HCT116 (cell line): ENCODE measurements around the gene LRP1B. TPM values are rescaled to one million over a fixed set of nuclear protein-coding genes. Genes with fewer than 3 reads are reported as not detected.

Experiments used
- ATAC-seq: fragments of 200-7000 bp; cut with Tn5 transposase; 2 replicates; pipeline ENCODE4 v1.9.1; 2020; ENCODE audit warnings: mild to moderate bottlenecking, moderate library complexity
- BruUV-seq: library from RNA; stranded (reverse); fragments of 400-500 nt; replicated peaks from 2 replicates; lab custom pipeline; 2021; lab: Mats Ljungman, UMichigan
- CTCF ChIA-PET: fragments of 300-600 bp; sonication (Branson Sonifier 250); formaldehyde crosslinking; loops from one replicate; lab custom pipeline; 2021; ENCODE audit warnings: antibody characterized with exemption; lab: Charles Lee
- POLR2A ChIA-PET: fragments of 300-600, 350-600 bp; sonication (Branson Sonifier 250); formaldehyde crosslinking; loops from one replicate; lab custom pipeline; 2021; ENCODE audit warnings: antibody characterized with exemption; lab: Charles Lee
- RAD21 ChIA-PET, 2 experiments: fragments of 300-600 bp; sonication (Branson Sonifier 250); formaldehyde crosslinking; loops; one replicate each; lab custom pipeline; 2023; ENCODE audit warnings: low total read pairs in 2 of 2; ENCODE audit not compliant: uncharacterized antibody in 2 of 2, unreplicated experiment in 2 of 2, low non-redundant PET in 1 of 2; lab: Charles Lee
- DNase-seq: peaks from one replicate; pipeline ENCODE4 v3.0.0-alpha.2; 2010; ENCODE audit warnings: low read depth, low spot score
- H2AFZ ChIP-seq: fragments of 200-600 bp; shearing (Covaris generic), sonication (generic); 2 replicates; pipeline ENCODE4 v1.6.1; 2017; ENCODE audit warnings: low read depth, mixed run types, mixed read lengths, antibody characterized with exemption, low read length; ENCODE audit not compliant: poor library complexity, severe bottlenecking
- H3K27ac ChIP-seq: 2 replicates; pipeline ENCODE4 v1.5.1; 2012; ENCODE audit warnings: low read depth, low read length
- H3K27me3 ChIP-seq: fragments of 200-600 bp; sonication (generic); 2 replicates; pipeline ENCODE4 v1.6.1; 2016; ENCODE audit warnings: mixed run types, low read length, mixed read lengths; ENCODE audit not compliant: insufficient read depth
- H3K36me3 ChIP-seq, 2 experiments: fragments of 200-500 bp in 1 of 2; fragments of 200-600 bp in 1 of 2; sonication (Bioruptor generic) in 1 of 2; sonication (generic) in 1 of 2; 2 replicates each; pipeline versions ENCODE4 v1.5.1 to v1.6.1; 2014 to 2016; ENCODE audit warnings: low read length in 2 of 2, inconsistent platforms in 1 of 2, mixed read lengths in 1 of 2, mixed run types in 1 of 2; ENCODE audit not compliant: insufficient read depth in 2 of 2, control insufficient read depth in 1 of 2
- H3K4me1 ChIP-seq, 2 experiments: fragments of 200-600 bp in 1 of 2; sonication (generic) in 1 of 2; 2 replicates each; pipeline versions ENCODE4 v1.5.1 to v1.6.1; 2012 to 2017; ENCODE audit warnings: low read length in 2 of 2, inconsistent platforms in 1 of 2, mild to moderate bottlenecking in 1 of 2, mixed read lengths in 1 of 2, mixed run types in 1 of 2, moderate library complexity in 1 of 2; ENCODE audit not compliant: insufficient read depth in 2 of 2, control insufficient read depth in 1 of 2
- H3K4me2 ChIP-seq: fragments of 200-600 bp; sonication (generic); 2 replicates; pipeline ENCODE4 v1.6.1; 2017; ENCODE audit warnings: mixed run types, low read length, mixed read lengths
- H3K4me3 ChIP-seq, 2 experiments: fragments of 200-600 bp in 1 of 2; sonication (generic) in 1 of 2; replicated peaks in 1 of 2; 2 replicates each; pipeline ENCODE4 v1.5.1; 2011 to 2016; ENCODE audit warnings: low read length in 2 of 2, control low read depth in 1 of 2, low read depth in 1 of 2, mild to moderate bottlenecking in 1 of 2, mixed read lengths in 1 of 2, mixed run types in 1 of 2
- H3K79me2 ChIP-seq: fragments of 200-600 bp; sonication (generic); 2 replicates; pipeline ENCODE4 v1.6.1; 2017; ENCODE audit warnings: mild to moderate bottlenecking, mixed run types, low read length, moderate library complexity, mixed read lengths; ENCODE audit not compliant: insufficient read depth
- H3K9ac ChIP-seq: fragments of 200-600 bp; sonication (generic); 2 replicates; pipeline ENCODE4 v1.6.1; 2016; ENCODE audit warnings: low read length, mixed read lengths
- H3K9me2 ChIP-seq: fragments of 200-600 bp; sonication (generic), shearing (Covaris generic); 2 replicates; pipeline ENCODE4 v1.6.1; 2017; ENCODE audit warnings: mixed run types, mild to moderate bottlenecking, moderate library complexity; ENCODE audit not compliant: insufficient read depth
- H3K9me3 ChIP-seq, 2 experiments: fragments of 200-500 bp in 1 of 2; fragments of 200-600 bp in 1 of 2; sonication (Bioruptor generic) in 1 of 2; sonication (generic) in 1 of 2; 2 replicates each; pipeline ENCODE4 v1.6.1; 2014 to 2017; ENCODE audit warnings: low read length in 2 of 2, mixed read lengths in 2 of 2, inconsistent platforms in 1 of 2, low read depth in 1 of 2, mild to moderate bottlenecking in 1 of 2, mixed run types in 1 of 2, moderate library complexity in 1 of 2; ENCODE audit not compliant: control insufficient read depth in 1 of 2, insufficient read depth in 1 of 2
- H4K20me1 ChIP-seq: fragments of 200-600 bp; sonication (generic), shearing (Covaris generic); 2 replicates; pipeline ENCODE4 v1.6.1; 2017; ENCODE audit warnings: mixed run types, mild to moderate bottlenecking, moderate library complexity; ENCODE audit not compliant: insufficient read depth
- CEBPB ChIP-seq: IDR thresholded peaks from 2 replicates; pipeline ENCODE4 v1.6.1; 2012; ENCODE audit warnings: low read depth
- EGR1 ChIP-seq: IDR thresholded peaks from 2 replicates; pipeline ENCODE4 v1.6.1; 2012; ENCODE audit warnings: low read depth
- FOSL1 ChIP-seq: IDR thresholded peaks from 2 replicates; pipeline ENCODE4 v1.6.1; 2012; ENCODE audit warnings: low read depth
- JUND ChIP-seq: IDR thresholded peaks from 2 replicates; pipeline ENCODE4 v1.6.1; 2012
- POLR2A ChIP-seq: IDR thresholded peaks from 2 replicates; pipeline ENCODE4 v1.7.0; 2011; ENCODE audit warnings: borderline replicate concordance; ENCODE audit not compliant: insufficient read depth, insufficient read length; ENCODE audit errors: extremely low read depth
- RAD21 ChIP-seq: IDR thresholded peaks from 2 replicates; pipeline ENCODE4 v1.6.1; 2012; ENCODE audit warnings: low read depth, mild to moderate bottlenecking
- SIN3A ChIP-seq: IDR thresholded peaks from 2 replicates; pipeline ENCODE4 v1.6.1; 2012; ENCODE audit warnings: low read depth
- SP1 ChIP-seq: IDR thresholded peaks from 2 replicates; pipeline ENCODE4 v1.6.1; 2012; ENCODE audit warnings: low read depth
- SRF ChIP-seq: IDR thresholded peaks from 2 replicates; pipeline ENCODE4 v1.6.1; 2012; ENCODE audit warnings: low read depth
- TCF7L2 ChIP-seq: IDR thresholded peaks from 2 replicates; pipeline ENCODE4 v1.7.0; 2011; ENCODE audit warnings: borderline replicate concordance, inconsistent platforms; ENCODE audit not compliant: insufficient read depth, insufficient read length; ENCODE audit errors: extremely low read depth
- YY1 ChIP-seq: IDR thresholded peaks from 2 replicates; pipeline ENCODE4 v1.6.1; 2011; ENCODE audit warnings: low read length, low read depth, moderate library complexity, mild to moderate bottlenecking; ENCODE audit not compliant: insufficient replicate concordance; ENCODE audit errors: extremely low read depth
- ZFX ChIP-seq: fragments of 450-650 bp; IDR thresholded peaks from 2 replicates; pipeline ENCODE4 v1.6.1; 2017
- intact Hi-C: fragments of 100-400 bp; cut with micrococcal nuclease; formaldehyde crosslinking; loops from 2 replicates; pipeline ENCODE4 v1.10.0; 2022
- total RNA-seq: library from RNA; stranded (reverse); gene quantifications from one replicate; pipeline ENCODE4 v1.2.1, GENCODE V29; 2021; ENCODE audit not compliant: unreplicated experiment
- TF ChIP-seq, protein P1 (sequence below), 3 experiments: fragments of 200-600 bp in 1 of 3; sonication (generic) in 1 of 3; IDR thresholded peaks in 2 of 3; conservative IDR thresholded peaks in 1 of 3; 2 replicates each; pipeline ENCODE4 v1.5.1; 2012 to 2017; ENCODE audit warnings: low read depth in 2 of 3, low read length in 2 of 3, antibody characterized with exemption in 1 of 3, borderline replicate concordance in 1 of 3, control low read depth in 1 of 3, mild to moderate bottlenecking in 1 of 3, mixed read lengths in 1 of 3, mixed run types in 1 of 3, moderate library complexity in 1 of 3; ENCODE audit not compliant: insufficient read depth in 1 of 3
- TF ChIP-seq, protein P2 (sequence below): IDR thresholded peaks from 2 replicates; pipeline ENCODE4 v1.6.1; 2012
- TF ChIP-seq, protein P3 (sequence below): IDR thresholded peaks from 2 replicates; pipeline ENCODE4 v1.6.1; 2011; ENCODE audit warnings: mild to moderate bottlenecking, low read length, moderate library complexity; ENCODE audit not compliant: insufficient replicate concordance; ENCODE audit errors: extremely low read depth
- TF ChIP-seq, protein P4 (sequence below): IDR thresholded peaks from 2 replicates; pipeline ENCODE4 v1.6.1; 2012; ENCODE audit warnings: low read depth

The LRP1B gene
- total RNA-seq, 1 experiment from 2014 or later = 0.34 TPM

DNA sequence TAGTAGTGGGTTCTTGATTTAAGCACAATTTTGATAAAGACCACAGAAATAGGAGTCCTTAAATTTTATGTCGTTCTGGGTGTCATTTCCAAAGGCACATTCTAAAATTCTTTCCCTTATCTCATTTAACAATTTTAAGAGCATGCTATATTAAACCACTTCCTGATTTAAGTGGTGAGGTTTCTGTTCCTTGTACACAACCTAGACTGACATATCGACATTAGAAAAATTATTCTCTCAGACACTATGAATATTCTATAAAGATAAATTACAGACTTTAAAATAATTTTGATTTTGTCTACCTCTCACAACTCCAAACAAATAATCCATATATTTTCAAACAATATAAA is 923.8 kb downstream of the LRP1B start:
- ATAC-seq (no peak), DNase-seq (no peak)
- Histone ChIP-seq H3K27me3 (no peaks in the 10 kb centered on the region), H3K4me2 (no peak overlapping the region), H3K36me3 (no peaks in the 10 kb centered on the region), H3K4me1 (no peaks in the 10 kb centered on the region), H3K4me3 (no peak overlapping the region), H4K20me1 (no peaks in the 10 kb centered on the region), H3K27ac (no peak overlapping the region), H3K9ac (no peak overlapping the region), H2AFZ (no peak overlapping the region), H3K9me2 (no peaks in the 10 kb centered on the region), H3K79me2 (no peaks in the 10 kb centered on the region), H3K9me3 (no peaks in the 10 kb centered on the region)
- intact Hi-C loops = no loop called here
- CTCF ChIA-PET = no interaction called here
- RAD21 ChIA-PET = no interaction called here
- no TSS peak for BruUV-seq
- TF ChIP-seq SP1 (no peak), TCF7L2 (no peak), EGR1 (no peak), SRF (no peak), RAD21 (no peak), POLR2A (no peak), JUND (no peak), YY1 (no peak), CEBPB (no peak), ZFX (no peak), SIN3A (no peak), FOSL1 (no peak)
- TF ChIP-seq, protein P1, sequence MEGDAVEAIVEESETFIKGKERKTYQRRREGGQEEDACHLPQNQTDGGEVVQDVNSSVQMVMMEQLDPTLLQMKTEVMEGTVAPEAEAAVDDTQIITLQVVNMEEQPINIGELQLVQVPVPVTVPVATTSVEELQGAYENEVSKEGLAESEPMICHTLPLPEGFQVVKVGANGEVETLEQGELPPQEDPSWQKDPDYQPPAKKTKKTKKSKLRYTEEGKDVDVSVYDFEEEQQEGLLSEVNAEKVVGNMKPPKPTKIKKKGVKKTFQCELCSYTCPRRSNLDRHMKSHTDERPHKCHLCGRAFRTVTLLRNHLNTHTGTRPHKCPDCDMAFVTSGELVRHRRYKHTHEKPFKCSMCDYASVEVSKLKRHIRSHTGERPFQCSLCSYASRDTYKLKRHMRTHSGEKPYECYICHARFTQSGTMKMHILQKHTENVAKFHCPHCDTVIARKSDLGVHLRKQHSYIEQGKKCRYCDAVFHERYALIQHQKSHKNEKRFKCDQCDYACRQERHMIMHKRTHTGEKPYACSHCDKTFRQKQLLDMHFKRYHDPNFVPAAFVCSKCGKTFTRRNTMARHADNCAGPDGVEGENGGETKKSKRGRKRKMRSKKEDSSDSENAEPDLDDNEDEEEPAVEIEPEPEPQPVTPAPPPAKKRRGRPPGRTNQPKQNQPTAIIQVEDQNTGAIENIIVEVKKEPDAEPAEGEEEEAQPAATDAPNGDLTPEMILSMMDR (IDR thresholded peaks at IDR 0.05 in 2 of 3, conservative IDR thresholded peaks at IDR 0.05 in 1 of 3; ENCODE audit: borderline replicate concordance in 1 of 3, insufficient read depth in 1 of 3, low read depth in 2 of 3, low read length in 2 of 3) = no peak
- TF ChIP-seq, protein P2, sequence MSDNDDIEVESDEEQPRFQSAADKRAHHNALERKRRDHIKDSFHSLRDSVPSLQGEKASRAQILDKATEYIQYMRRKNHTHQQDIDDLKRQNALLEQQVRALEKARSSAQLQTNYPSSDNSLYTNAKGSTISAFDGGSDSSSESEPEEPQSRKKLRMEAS = no peak
- TF ChIP-seq, protein P3, sequence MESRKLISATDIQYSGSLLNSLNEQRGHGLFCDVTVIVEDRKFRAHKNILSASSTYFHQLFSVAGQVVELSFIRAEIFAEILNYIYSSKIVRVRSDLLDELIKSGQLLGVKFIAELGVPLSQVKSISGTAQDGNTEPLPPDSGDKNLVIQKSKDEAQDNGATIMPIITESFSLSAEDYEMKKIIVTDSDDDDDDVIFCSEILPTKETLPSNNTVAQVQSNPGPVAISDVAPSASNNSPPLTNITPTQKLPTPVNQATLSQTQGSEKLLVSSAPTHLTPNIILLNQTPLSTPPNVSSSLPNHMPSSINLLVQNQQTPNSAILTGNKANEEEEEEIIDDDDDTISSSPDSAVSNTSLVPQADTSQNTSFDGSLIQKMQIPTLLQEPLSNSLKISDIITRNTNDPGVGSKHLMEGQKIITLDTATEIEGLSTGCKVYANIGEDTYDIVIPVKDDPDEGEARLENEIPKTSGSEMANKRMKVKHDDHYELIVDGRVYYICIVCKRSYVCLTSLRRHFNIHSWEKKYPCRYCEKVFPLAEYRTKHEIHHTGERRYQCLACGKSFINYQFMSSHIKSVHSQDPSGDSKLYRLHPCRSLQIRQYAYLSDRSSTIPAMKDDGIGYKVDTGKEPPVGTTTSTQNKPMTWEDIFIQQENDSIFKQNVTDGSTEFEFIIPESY = no peak
- TF ChIP-seq, protein P4, sequence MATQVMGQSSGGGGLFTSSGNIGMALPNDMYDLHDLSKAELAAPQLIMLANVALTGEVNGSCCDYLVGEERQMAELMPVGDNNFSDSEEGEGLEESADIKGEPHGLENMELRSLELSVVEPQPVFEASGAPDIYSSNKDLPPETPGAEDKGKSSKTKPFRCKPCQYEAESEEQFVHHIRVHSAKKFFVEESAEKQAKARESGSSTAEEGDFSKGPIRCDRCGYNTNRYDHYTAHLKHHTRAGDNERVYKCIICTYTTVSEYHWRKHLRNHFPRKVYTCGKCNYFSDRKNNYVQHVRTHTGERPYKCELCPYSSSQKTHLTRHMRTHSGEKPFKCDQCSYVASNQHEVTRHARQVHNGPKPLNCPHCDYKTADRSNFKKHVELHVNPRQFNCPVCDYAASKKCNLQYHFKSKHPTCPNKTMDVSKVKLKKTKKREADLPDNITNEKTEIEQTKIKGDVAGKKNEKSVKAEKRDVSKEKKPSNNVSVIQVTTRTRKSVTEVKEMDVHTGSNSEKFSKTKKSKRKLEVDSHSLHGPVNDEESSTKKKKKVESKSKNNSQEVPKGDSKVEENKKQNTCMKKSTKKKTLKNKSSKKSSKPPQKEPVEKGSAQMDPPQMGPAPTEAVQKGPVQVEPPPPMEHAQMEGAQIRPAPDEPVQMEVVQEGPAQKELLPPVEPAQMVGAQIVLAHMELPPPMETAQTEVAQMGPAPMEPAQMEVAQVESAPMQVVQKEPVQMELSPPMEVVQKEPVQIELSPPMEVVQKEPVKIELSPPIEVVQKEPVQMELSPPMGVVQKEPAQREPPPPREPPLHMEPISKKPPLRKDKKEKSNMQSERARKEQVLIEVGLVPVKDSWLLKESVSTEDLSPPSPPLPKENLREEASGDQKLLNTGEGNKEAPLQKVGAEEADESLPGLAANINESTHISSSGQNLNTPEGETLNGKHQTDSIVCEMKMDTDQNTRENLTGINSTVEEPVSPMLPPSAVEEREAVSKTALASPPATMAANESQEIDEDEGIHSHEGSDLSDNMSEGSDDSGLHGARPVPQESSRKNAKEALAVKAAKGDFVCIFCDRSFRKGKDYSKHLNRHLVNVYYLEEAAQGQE = no peak
- POLR2A ChIA-PET = no interaction called here
